ENCODE measurements around the gene CGB7. TPM values are rescaled to one million over a fixed set of nuclear protein-coding genes. Genes with fewer than 3 reads are reported as not detected.
A peak's percentile ranks its signal among the peaks of the same experiment; 100 is the strongest.

CGB7 gene
- total RNA-seq, 5 donors from 2014 or later (not counting 1 experiment from before 2014, with no cell fraction given), result not detected

GRCh38 chr19:49011194-49011593 is 46.4 kb downstream of the CGB7 start:
- Mint-ChIP-seq H3K4me1 (no peaks in the 10 kb centered on the region), H3K4me3 (no peak overlapping the region), H3K9me3 (no peaks in the 10 kb centered on the region), H3K27me3 (no peaks in the 10 kb centered on the region), H3K27ac (no peak overlapping the region), H3K36me3 (peaks cover 8% of the 10 kb centered on the region)
- ChIA-PET POLR2A (no interaction called here), CTCF (no interaction called here)
- no peaks in the 10 kb centered on the region for H3K4me1 ChIP-seq (ENCODE audit: control insufficient read depth in 1 of 2, extremely low read depth in 1 of 2, insufficient read depth in 2 of 2, low read length in 2 of 2)
- 91% methylated on average over 12 of the region's 17 CpGs for WGBS (ENCODE audit: insufficient coverage)
- H3K9me3 ChIP-seq, result no peaks in the 10 kb centered on the region
- ATAC-seq (replicated peaks in 1 of 4), result no peak
- no peak overlapping the region for H3K4me3 ChIP-seq (ENCODE audit: control insufficient read depth in 1 of 2, extremely low read depth in 1 of 2, low read length in 1 of 2)
- peaks cover 25 to 27% of the 10 kb centered on the region in 2 donors for H3K36me3 ChIP-seq (ENCODE audit: control insufficient read depth in 2 of 2, extremely low read depth in 1 of 2, insufficient read depth in 1 of 2, low read length in 1 of 2)
- no peaks in the 10 kb centered on the region for H3K27me3 ChIP-seq (replicated peaks in 1 of 2; ENCODE audit: control insufficient read depth in 2 of 2, extremely low read depth in 1 of 2, insufficient read depth in 2 of 2, low read length in 1 of 2)
- no peak overlapping the region for H3K27ac ChIP-seq (ENCODE audit: low read length)
- no peak for DNase-seq

DNA sequence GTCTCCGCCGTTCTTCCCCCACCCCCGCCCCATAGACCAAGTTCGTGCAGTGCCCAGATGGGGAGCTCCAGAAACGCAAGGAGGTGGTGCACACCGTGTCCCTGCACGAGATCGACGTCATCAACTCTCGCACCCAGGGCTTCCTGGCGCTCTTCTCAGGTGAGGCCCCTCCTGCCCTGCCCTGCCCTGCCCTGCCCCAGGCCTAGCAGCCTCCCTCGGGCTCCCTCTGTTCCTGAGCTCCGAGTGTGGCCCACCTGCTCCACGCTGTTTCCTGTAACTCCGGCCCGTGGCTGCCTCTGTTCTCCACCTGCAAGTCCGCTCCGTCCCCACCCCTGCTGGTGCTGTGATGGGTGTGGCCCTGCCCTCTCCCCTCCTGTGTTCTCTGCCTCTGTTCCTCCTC is 47.1 kb downstream of the CGB7 start:
- no peak overlapping the region for H3K4me3 ChIP-seq (ENCODE audit: control insufficient read depth in 1 of 2, extremely low read depth in 1 of 2, low read length in 1 of 2)
- no peak for ATAC-seq (replicated peaks in 1 of 4)
- Mint-ChIP-seq H3K4me3 (no peak overlapping the region), H3K4me1 (no peaks in the 10 kb centered on the region), H3K9me3 (no peaks in the 10 kb centered on the region), H3K36me3 (peaks cover 9% of the 10 kb centered on the region), H3K27ac (no peak overlapping the region), H3K27me3 (no peaks in the 10 kb centered on the region)
- ChIA-PET POLR2A (no interaction called here), CTCF (interaction anchor here in 1 of 2 donors (0.6 to 1.0 kb wide), 2 partner anchors 17 to 132 kb away, joined by 3 to 7 read pairs; partner anchors contain the start of genes GYS1 and RUVBL2)
- H3K27me3 ChIP-seq (replicated peaks in 1 of 2; ENCODE audit: control insufficient read depth in 2 of 2, extremely low read depth in 1 of 2, insufficient read depth in 2 of 2, low read length in 1 of 2), result no peaks in the 10 kb centered on the region
- H3K4me1 ChIP-seq (ENCODE audit: control insufficient read depth in 1 of 2, extremely low read depth in 1 of 2, insufficient read depth in 2 of 2, low read length in 2 of 2), result no peaks in the 10 kb centered on the region
- peaks cover 26 to 30% of the 10 kb centered on the region in 2 donors for H3K36me3 ChIP-seq (ENCODE audit: control insufficient read depth in 2 of 2, extremely low read depth in 1 of 2, insufficient read depth in 1 of 2, low read length in 1 of 2)
- no peaks in the 10 kb centered on the region for H3K9me3 ChIP-seq
- H3K27ac ChIP-seq (ENCODE audit: low read length), result no peak overlapping the region
- 94% methylated on average over 13 of the region's 18 CpGs for WGBS (ENCODE audit: insufficient coverage)
- no peak for DNase-seq

GRCh38 chr19:49009828-49010227 is 47.7 kb downstream of the CGB7 start:
- H3K27ac ChIP-seq (ENCODE audit: low read length), result no peak overlapping the region
- Mint-ChIP-seq H3K4me1 (no peaks in the 10 kb centered on the region), H3K9me3 (no peaks in the 10 kb centered on the region), H3K4me3 (no peak overlapping the region), H3K36me3 (peaks cover 15% of the 10 kb centered on the region), H3K27ac (no peak overlapping the region), H3K27me3 (no peaks in the 10 kb centered on the region)
- H3K4me3 ChIP-seq (ENCODE audit: control insufficient read depth in 1 of 2, extremely low read depth in 1 of 2, low read length in 1 of 2), result no peak overlapping the region
- ATAC-seq (replicated peaks in 1 of 4), result peak in 1 of 4 experiments; percentile 11
- ChIA-PET CTCF (interaction anchor here in 1 of 2 donors (1.0 kb wide), 1 partner anchor 16 kb away, joined by 3 read pairs; the partner anchor contains the start of genes GYS1 and RUVBL2), POLR2A (no interaction called here)
- peaks cover 23 to 36% of the 10 kb centered on the region in 2 donors for H3K36me3 ChIP-seq (ENCODE audit: control insufficient read depth in 2 of 2, extremely low read depth in 1 of 2, insufficient read depth in 1 of 2, low read length in 1 of 2)
- H3K4me1 ChIP-seq (ENCODE audit: control insufficient read depth in 1 of 2, extremely low read depth in 1 of 2, insufficient read depth in 2 of 2, low read length in 2 of 2), result no peaks in the 10 kb centered on the region
- no peak for DNase-seq
- no peaks in the 10 kb centered on the region for H3K9me3 ChIP-seq
- 96% methylated on average over 18 of the region's 18 CpGs for WGBS (ENCODE audit: insufficient coverage)
- no peaks in the 10 kb centered on the region for H3K27me3 ChIP-seq (replicated peaks in 1 of 2; ENCODE audit: control insufficient read depth in 2 of 2, extremely low read depth in 1 of 2, insufficient read depth in 2 of 2, low read length in 1 of 2)

DNA sequence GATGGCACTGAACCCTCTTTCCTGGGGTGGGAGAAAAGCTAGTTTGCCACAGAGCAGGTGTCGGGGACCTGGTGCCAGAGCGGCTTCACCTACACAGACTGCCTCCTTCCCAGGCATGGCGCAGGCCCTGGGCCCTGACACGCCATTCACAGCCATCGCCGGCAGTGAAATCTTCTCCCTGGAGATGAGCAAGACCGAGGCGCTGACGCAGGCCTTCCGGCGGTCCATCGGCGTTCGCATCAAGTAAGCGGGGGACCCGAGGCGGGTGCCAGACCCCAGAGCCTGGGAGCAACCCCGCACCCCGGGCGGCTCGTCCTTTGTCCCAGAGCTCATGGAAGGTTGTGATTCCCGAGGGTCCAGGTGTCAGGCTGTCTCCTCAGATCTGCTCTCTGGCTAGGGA is 50.6 kb downstream of the CGB7 start:
- ChIA-PET POLR2A (no interaction called here), CTCF (no interaction called here)
- no peaks in the 10 kb centered on the region for H3K4me1 Mint-ChIP-seq
- no peaks in the 10 kb centered on the region for H3K27me3 Mint-ChIP-seq
- WGBS (ENCODE audit: insufficient coverage), result 97% methylated on average over 22 of the region's 22 CpGs
- no peaks in the 10 kb centered on the region for H3K27me3 ChIP-seq (replicated peaks in 1 of 2; ENCODE audit: control insufficient read depth in 2 of 2, extremely low read depth in 1 of 2, insufficient read depth in 2 of 2, low read length in 1 of 2)
- no peak for ATAC-seq (replicated peaks in 1 of 4)
- H3K4me1 ChIP-seq (ENCODE audit: control insufficient read depth in 1 of 2, extremely low read depth in 1 of 2, insufficient read depth in 2 of 2, low read length in 2 of 2), result no peaks in the 10 kb centered on the region
- H3K4me3 Mint-ChIP-seq, result no peak overlapping the region
- no peak overlapping the region for H3K27ac Mint-ChIP-seq
- H3K9me3 ChIP-seq, result no peaks in the 10 kb centered on the region
- no peak overlapping the region for H3K27ac ChIP-seq (ENCODE audit: low read length)
- H3K4me3 ChIP-seq (ENCODE audit: control insufficient read depth in 1 of 2, extremely low read depth in 1 of 2, low read length in 1 of 2), result no peak overlapping the region
- no peak for DNase-seq
- H3K36me3 ChIP-seq (ENCODE audit: control insufficient read depth in 2 of 2, extremely low read depth in 1 of 2, insufficient read depth in 1 of 2, low read length in 1 of 2), result peaks cover 25 to 48% of the 10 kb centered on the region in 2 donors
- no peaks in the 10 kb centered on the region for H3K9me3 Mint-ChIP-seq
- peaks cover 20% of the 10 kb centered on the region for H3K36me3 Mint-ChIP-seq

- H3K27me3 Mint-ChIP-seq, result no peaks in the 10 kb centered on the region
- no peaks in the 10 kb centered on the region for H3K9me3 ChIP-seq
- DNase-seq (no peak), ATAC-seq (replicated peaks in 1 of 4) (no peak)
- no peaks in the 10 kb centered on the region for H3K27me3 ChIP-seq (replicated peaks in 1 of 2; ENCODE audit: control insufficient read depth in 2 of 2, extremely low read depth in 1 of 2, insufficient read depth in 2 of 2, low read length in 1 of 2)
- ChIA-PET CTCF (no interaction called here), POLR2A (interaction anchor here in 1 of 2 donors (0.6 kb wide), 1 partner anchor 99 kb away, joined by 5 read pairs; no protein-coding TSS in a partner anchor)
- peaks cover 17% of the 10 kb centered on the region for H3K36me3 Mint-ChIP-seq
- H3K4me3 ChIP-seq (ENCODE audit: control insufficient read depth in 1 of 2, extremely low read depth in 1 of 2, low read length in 1 of 2), result no peak overlapping the region
- H3K4me1 ChIP-seq (ENCODE audit: control insufficient read depth in 1 of 2, extremely low read depth in 1 of 2, insufficient read depth in 2 of 2, low read length in 2 of 2), result no peaks in the 10 kb centered on the region
- no peak overlapping the region for H3K4me3 Mint-ChIP-seq
- H3K4me1 Mint-ChIP-seq, result peaks cover 0 to under 1% (median under 1%) of the 10 kb centered on the region in 3 donors
- no peak overlapping the region for H3K27ac ChIP-seq (ENCODE audit: low read length)
- H3K9me3 Mint-ChIP-seq, result no peaks in the 10 kb centered on the region
- H3K36me3 ChIP-seq (ENCODE audit: control insufficient read depth in 2 of 2, extremely low read depth in 1 of 2, insufficient read depth in 1 of 2, low read length in 1 of 2), result peaks cover 13 to 44% of the 10 kb centered on the region in 2 donors
- no peak overlapping the region for H3K27ac Mint-ChIP-seq
- WGBS (ENCODE audit: insufficient coverage), result 98% methylated on average over 3 of the region's 7 CpGs
Observed at GRCh38 chr19:49004964-49005614, 52.5 kb downstream of the CGB7 start.

Other genes starting within 250 kb of the CGB7 start
- gene BCAT2, start 246.7 kb downstream of the CGB7 start, total RNA-seq, result 10 to 100 TPM; 21.5 to 40.6 (median 36.6) TPM
- 1 to 10 TPM in 2 of 5 donors, under 1 TPM in 2, not detected in 1; 0.58 to 2.1 (median 1.1) TPM for gene HSD17B14, start 221.3 kb downstream of the CGB7 start, total RNA-seq
- 10 to 100 TPM in 1 of 5 donors, 1 to 10 TPM in 4; 2.7 to 11.8 (median 5.2) TPM for gene PLEKHA4, start 189.1 kb downstream of the CGB7 start, total RNA-seq
- 100 to 1,000 TPM in 2 of 5 donors, 10 to 100 TPM in 3; 74.4 to 713 (median 93.6) TPM for gene PPP1R15A, start 185.3 kb downstream of the CGB7 start, total RNA-seq
- under 1 TPM in 1 of 5 donors, not detected in 4; 0.26 TPM for gene TULP2, start 159.0 kb downstream of the CGB7 start, total RNA-seq
- gene NUCB1, start 157.4 kb downstream of the CGB7 start, total RNA-seq, result 100 to 1,000 TPM; 122 to 177 (median 165) TPM
- 1 to 10 TPM in 4 of 5 donors, under 1 TPM in 1; 0.93 to 1.7 (median 1.2) TPM for gene DHDH, start 124.0 kb downstream of the CGB7 start, total RNA-seq
- gene BAX, start 102.9 kb downstream of the CGB7 start, total RNA-seq, result 100 to 1,000 TPM in 3 of 5 donors, 10 to 100 TPM in 2; 76.6 to 201 (median 183) TPM
- 1,000 to 10,000 TPM in 2 of 5 donors, 100 to 1,000 TPM in 3; 594 to 1,085 (median 906) TPM for gene FTL, start 92.4 kb downstream of the CGB7 start, total RNA-seq
- gene GYS1, start 64.4 kb downstream of the CGB7 start, total RNA-seq, result 10 to 100 TPM; 28.1 to 58.9 (median 52.4) TPM
- gene RUVBL2, start 63.9 kb downstream of the CGB7 start, total RNA-seq, result 10 to 100 TPM; 20.3 to 48.7 (median 41.4) TPM
- gene LHB, start 40.7 kb downstream of the CGB7 start, total RNA-seq, result under 1 TPM in 1 of 5 donors, not detected in 4; 0.57 TPM
- not detected for gene CGB3, start 33.4 kb downstream of the CGB7 start, total RNA-seq
- not detected for gene CGB2, start 25.9 kb downstream of the CGB7 start, total RNA-seq
- not detected for gene CGB1, start 20.9 kb downstream of the CGB7 start, total RNA-seq
- gene CGB5, start 13.9 kb downstream of the CGB7 start, total RNA-seq, result not detected
- not detected for gene CGB8, start 8.6 kb downstream of the CGB7 start, total RNA-seq
- gene NTF4, start 7.1 kb upstream of the CGB7 start, total RNA-seq, result not detected
- not detected for gene KCNA7, start 14.9 kb upstream of the CGB7 start, total RNA-seq
- 100 to 1,000 TPM; 406 to 704 (median 645) TPM for gene SNRNP70, start 27.7 kb upstream of the CGB7 start, total RNA-seq
- 10 to 100 TPM in 3 of 5 donors, 1 to 10 TPM in 2; 8.1 to 17.8 (median 12.9) TPM for gene LIN7B, start 56.6 kb upstream of the CGB7 start, total RNA-seq
- 1 to 10 TPM; 2.1 to 3.7 (median 2.5) TPM for gene C19orf73, start 61.4 kb upstream of the CGB7 start, total RNA-seq
- gene PPFIA3, start 61.8 kb upstream of the CGB7 start, total RNA-seq, result 1 to 10 TPM; 3.8 to 4.7 (median 4.1) TPM
- not detected for gene HRC, start 97.6 kb upstream of the CGB7 start, total RNA-seq
- under 1 TPM in 3 of 5 donors, not detected in 2; 0.43 to 0.89 (median 0.50) TPM for gene TRPM4, start 100.0 kb upstream of the CGB7 start, total RNA-seq